Activated T-cell treated with anti-CD3 and anti-CD28 coated beads, Interleukin-2, amount 50 U/mL, for 48 hours (primary cell): ENCODE measurements around the gene ZSCAN26.

Source experiments
- DNase-seq, 2 experiments: peaks; one replicate each; pipeline ENCODE4 v3.0.0-alpha.2; 2020

ZSCAN26 gene

DNA sequence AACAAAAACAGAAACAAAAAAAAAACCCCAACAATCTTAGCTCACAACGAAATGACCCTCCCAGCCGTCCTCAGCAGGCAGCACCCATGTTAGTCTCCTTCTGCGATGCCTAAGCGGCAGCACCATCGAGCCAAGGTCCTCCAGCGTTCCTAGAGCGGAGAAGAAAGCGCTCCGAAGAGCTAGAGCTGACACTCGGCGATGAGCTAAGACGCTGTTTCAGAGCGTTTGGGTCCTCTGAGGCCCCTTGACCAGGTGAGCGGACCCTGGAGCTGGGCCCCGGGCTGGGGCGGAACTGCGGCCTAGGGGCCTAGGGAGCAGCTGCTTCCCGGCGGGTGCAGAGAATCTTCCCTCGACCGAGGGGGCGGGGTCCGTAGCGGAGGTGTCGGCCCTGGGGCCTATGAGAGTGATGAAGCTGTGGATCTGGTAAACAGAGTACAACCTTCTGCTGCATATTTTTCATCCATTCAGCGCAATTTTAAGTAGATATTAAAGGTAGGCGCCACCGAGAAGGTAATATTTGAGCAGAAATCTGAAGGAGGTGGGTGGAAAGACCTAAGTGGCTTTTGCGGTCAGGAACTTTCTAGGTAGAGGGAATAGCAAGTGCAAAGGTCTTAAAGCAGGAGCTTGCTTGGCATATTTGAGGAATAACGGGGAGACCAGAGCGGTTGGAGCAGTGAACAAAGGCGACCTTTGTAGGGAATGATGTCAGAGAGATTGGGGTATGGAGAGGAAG, at the start of gene ZSCAN26:
TSS of gene ZSCAN26 (plus strand) at position 182 of the 733 bp plus-strand sequence. CDS start 4,777 bp downstream, outside the sequence.
- peak; percentile 93 to 95 for DNase-seq

DNA sequence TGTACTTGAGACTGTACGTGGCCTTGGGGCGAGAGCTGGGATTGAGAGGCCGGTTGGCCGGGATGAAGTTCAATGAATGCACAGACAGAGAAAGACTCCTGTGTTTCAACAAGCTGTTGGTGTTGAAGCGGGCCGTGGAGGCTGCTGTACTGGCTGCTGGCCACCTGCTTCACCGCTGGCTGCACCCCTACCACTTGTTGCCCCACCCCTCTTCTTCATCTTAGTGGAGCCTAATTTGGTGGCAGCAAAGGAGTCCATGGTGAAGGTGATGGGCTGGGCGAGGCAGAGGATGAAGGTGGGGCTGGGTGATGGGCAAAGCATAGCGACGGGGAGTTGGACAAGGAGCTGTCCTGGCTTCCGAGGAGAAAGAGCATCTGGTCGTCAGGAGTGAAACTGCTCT, 49.1 kb upstream of the ZSCAN26 start:
- DNase-seq: no peak

DNA sequence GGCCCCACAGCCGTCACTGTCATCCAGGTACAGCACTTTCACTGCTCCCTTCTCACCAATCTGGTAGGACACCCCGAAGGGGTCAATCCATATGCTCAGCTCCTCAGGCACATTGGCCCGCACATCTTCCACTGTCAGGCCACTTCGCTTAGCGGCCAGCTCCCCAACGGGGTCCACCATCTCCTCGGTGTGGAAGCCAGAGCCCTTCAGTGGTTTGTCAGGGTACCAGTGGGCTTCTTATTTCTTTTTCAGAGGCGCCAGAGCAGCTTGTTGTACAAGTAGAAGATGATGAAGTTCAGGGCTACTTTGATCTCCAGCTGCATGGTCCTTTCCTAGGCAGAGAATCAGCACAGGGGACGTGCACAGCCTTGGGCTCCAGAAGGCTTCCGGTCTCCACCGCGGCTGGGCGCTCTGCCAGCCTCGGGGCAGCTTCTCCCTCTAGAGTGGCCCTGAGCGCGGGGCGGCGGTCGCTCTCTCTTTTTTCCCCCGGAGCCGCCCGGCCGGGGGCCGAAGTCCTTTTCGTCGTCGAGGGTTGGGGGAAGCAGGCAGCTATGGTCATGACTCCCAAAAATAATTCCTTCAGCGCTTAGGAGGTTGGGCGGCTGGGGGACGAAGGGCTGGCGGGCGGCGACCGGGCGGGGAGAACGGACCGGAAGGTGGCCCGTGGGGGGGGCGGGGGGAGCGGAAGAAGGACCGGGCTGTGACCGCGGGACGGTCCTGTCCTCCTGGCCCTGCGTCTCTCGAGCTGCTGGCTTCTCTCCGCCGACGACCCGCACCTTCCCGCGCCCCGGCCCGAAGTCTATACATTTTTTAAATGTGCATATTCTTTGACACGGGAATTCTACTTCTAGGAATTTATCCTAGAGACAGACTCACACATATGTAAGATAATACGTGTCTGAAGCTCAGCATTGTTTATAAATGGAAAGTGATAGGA, 48.4 kb upstream of the ZSCAN26 start:
- DNase-seq: peak; percentile 44 to 52

DNA sequence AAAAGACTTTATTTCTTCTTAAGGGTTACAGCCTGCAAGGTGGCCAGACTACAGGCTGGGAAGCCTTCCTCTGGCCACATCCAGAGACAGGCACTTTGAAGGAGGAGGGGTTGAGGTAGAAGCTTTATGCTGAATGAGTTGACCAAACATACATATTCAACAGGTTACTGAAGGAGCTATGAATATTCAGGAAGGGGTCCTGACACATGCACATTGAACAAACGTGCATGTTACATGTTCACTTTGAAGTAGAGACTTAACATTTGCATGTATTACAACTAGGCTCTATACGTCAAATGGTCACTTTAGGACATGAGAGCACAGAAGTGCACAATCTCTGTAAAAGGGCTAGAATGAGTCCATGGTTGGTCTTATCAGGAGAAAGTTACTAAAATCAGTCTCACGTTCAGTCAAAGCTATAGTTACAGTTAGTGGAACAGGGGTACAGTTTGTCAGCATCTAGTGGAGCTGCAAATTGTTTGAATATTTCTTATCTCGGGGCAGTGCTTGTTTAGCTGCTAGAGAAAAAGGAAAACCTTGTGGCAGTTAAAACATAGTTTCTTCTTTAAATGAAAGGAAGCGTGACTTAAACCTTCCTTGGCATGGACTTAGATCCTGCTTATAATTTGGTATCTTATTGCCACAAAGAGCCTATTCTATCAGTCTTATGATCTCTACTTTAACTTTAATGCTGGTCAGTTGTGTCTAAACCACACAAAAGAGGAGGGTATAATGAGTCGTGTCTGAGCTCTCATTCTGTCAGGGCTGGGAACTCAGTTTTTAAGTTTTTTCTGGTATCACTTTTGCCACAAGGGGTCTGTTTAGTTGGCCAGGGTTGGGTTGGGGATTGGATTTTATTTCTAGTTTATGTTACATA, 46.4 kb upstream of the ZSCAN26 start:
- no peak for DNase-seq

DNA sequence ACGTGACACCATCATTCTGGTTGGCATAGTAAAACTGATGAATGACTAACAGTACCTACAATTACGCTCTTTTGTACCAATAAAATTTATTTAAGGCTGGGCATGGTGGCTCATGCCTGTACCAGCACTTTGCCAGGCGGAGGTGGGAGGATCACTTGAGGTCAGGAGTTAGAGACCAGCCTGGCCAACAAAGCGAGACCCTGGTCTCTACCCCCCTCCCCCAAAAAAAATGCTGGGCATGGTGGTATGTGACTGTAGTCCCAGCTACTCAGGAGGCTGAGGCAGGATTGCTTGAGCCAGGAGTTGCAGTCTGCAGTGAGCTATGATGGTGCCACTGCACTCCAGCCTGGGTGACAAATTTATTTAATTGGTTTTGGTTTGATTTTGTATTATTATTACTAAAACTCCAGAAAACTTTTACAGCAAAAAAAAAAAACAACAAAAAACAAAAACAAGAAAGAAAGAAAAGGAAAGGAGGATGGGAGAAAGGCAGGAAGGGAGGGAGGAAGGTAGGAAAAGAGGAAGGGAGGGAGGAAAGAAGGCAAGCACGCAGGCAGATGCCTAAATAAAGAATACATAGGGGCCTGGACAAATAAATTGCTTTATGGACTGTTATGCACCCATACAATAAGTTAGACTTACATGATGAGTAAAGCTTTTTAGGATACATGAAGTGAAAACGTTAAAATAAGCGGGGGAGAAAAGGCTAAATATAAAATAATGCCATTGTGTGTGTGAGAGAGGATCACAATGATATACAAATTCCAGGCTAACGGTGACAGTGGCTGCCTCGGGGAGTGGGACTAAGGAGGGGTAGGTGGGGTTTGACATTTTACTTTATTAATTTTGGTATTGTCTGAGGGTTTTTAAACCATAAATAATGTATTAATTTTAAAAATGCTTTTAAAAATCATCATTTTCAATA, 42.5 kb upstream of the ZSCAN26 start:
- no peak for DNase-seq

DNA sequence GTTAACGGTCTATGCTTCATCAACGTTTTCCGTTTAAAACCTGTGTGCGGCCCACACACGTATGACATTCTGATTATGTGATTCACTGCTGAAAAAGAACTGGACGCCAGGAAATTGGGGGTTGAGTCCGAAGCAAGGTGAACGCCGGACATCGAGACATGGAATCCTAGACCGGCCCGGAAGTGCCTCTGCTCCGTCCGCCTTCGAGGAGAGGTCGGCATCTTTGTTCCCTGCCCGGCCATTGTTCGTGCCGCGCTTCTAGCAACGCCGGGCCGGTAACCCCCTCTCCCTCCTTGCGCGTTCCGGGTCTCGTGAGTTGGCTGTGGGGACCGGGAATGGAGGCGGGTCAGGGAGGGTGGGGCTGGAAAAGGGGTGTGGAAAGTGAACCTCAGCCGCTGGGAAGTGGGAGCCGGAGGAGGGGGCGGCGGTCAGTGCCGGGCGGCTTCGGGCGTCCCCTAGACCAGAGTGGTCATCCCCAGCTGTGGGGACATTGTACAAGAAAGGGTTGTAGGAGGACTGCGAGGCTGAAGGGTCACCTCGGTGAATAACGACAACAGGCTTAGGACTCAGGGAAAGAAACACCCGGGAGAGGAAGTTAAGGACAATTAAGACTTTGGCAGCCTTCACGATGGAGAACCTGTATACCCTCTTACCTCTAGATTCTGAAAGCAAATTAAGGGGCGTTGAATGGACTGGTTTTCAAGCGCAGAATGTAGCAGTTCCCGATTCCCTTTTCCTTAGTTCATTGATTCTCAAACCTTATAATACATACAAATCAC, 41.7 kb upstream of the ZSCAN26 start, which contains the start of gene ZSCAN9:
TSS of gene ZSCAN9 (plus strand) at position 220 of the 779 bp plus-strand sequence. CDS start 1,810 bp downstream, outside the sequence.
- DNase-seq: peak; percentile 62 to 68

DNA sequence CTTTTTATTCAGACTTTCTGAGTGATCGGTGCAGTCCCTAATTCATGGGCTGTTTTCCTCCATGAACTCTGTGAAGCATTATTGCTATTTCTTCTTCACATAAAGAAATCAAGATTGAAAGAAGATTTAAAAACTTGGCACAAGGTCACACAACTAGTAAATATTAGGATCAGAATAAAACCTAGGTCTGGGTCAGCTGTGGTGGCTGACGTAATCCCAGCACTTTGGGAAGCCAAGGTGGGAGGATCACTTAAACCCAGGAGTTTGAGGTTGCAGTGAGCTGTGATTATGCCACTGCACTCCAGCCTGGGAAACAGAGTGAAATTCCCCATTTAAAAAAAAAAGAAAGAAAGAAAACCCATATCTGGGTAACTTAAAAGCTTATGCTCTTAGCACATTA, 40.5 kb upstream of the ZSCAN26 start:
- DNase-seq: no peak

DNA sequence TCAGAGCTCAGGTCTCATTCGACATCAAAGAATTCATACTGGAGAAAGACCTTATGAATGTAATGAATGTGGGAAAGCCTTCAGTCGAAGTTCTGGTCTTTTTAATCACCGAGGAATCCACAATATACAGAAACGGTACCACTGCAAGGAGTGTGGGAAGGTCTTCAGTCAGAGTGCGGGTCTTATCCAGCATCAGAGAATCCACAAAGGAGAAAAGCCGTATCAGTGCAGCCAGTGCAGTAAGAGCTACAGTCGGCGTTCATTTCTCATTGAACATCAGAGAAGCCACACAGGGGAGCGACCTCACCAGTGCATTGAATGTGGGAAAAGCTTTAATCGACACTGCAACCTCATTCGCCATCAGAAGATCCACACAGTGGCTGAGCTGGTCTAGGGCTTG, 34.2 kb upstream of the ZSCAN26 start:
- no peak for DNase-seq

DNA sequence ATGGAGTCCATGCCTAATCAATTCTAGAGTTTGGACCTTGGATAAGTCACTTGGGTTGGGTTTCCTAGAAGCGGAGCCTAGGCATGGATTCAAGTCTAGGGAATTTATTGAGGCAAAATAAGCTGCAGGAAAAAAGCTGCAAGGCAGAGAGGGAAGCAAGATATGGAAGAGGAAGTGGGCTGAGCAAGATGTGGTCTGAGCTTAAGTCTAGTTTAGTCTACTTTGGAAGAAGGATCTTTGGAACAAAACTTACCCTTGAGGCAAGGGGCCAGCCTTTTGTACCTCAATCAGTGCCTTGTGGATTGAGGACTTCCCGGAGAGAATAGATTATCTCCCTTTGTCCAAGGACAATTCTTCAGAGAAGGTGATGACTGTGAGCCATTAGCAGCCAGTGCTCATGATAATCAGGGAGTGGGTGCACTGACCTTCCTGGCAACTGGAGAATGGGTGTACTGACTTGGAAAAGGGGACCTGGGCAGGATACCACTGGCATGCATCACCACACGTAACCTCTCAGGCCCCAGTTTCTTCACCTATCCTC, 31.0 kb upstream of the ZSCAN26 start:
- no peak for DNase-seq

DNA sequence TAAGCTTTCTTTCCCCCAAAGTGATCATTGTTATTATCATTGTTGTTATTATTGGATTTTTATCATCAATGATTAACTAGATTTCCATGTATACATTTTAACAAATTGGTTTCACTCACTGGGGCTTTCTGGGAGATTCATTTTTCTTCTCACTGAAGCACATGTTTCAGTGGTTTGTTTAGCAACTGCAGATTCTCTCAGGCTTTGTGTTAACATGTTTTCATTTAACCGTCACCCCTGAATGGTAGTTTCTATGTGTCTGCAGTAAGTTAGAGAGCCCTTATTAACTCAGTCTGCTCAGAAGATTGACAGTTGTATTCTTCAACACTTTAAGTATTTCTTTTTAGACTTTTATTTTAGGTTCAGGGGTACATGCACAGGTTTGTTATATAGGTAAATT, 27.3 kb upstream of the ZSCAN26 start:
- no peak for DNase-seq

DNA sequence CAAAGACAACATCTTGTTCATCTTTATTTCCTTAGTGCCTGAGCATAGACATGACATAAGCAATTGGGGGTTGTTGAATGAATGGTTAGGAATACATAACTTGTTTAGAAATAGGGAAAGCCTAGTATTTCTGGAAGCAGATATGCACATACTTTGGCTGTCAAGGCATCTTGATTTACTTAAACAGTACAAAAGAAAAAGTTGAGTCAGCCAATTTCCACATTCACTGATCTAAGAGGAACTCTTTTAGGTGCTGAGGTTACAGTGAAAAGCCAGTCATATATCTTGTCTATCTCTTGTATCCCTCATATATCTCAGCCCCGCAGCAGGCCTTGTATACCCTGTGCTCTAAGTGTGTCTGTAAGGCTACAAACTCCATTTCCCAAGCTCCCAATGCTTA, 26.5 kb upstream of the ZSCAN26 start:
- DNase-seq: no peak

DNA sequence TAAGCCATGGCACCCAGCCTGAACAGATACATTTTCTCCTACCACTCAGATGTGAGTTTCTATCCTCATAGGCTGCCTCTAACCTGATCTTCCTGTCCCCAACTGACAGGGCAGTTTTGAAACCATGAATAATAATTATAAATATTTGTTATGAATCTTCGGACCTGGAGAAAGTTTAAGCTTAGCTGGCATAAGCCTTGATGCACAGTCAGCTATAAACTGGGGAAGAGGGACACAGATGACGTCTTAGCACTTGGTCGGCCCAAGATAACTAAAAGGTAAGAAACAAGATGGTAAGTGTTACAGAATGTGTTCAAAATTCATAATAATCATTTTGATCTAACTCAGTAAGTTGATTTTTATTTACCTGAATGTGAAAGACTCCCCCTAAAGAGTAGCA, 23.0 kb upstream of the ZSCAN26 start:
- no peak for DNase-seq

DNA sequence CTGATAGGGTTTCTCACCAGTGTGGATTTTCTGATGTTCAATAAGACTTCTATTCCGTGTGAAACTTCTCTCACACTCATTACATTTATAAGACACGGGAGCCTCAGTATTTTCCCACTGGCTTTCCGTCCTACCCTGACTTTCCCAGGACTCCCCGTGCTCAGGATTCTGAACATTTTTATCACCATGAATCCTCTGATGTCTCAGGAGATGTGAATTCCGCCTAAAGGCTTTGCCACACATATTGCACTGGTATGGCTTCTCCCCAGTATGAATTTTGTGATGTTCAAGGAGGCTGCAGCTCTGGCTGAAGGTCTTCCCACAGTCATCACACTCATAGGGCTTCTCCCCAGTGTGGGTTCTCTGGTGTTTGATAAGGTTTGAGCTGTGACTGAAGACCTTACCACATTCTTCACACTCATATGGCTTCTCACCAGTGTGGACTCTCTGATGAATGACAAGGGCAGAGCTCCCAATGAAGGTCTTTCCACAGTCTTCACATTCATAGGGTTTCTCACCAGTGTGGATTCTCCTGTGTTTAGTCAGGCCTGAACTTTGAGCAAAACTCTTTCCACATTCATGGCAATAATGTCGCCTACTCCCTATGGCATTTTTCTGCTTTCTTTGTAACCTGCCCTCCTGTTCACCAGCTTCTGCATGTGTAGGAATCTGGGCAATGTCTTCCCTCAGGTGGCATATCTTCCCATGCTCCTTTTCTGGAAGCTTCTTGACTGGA, 21.6 kb upstream of the ZSCAN26 start:
- no peak for DNase-seq

DNA sequence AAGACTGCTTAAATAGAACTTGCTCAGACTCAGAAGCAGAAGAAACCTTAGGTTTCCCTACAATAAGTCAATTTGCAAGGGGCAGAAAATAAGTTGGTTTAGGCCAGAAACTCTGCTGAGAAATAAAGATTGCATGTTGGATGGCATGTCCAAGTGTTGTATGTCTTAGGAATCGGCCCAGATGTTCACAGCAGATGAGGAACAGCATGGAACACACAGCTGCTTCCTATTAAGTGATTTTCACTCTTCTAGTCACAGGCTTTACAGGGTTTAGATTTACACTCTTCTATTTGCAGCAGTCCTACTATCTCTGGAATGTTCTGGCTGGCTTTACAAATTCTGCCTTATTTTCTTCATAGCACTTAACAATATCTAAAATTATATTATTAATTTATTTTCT, 18.0 kb upstream of the ZSCAN26 start:
- DNase-seq: no peak

DNA sequence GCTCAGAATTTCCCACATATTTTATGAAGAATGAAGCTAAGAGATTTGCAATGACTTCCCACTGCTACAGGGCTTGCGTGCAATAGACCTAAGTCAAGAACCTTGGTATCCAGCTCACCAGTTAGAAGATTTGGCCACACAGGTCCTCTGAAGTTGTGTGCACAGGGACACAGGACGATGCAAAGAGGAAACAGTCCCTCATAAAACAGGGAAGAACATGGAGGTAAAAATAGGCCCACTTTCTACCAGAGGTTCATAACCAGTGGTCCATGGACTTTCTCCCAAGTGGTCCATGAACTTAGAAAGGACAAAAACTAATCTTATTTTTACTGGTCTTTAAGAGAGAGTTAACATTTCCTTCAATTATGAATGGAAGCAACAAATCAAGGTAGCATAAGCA, 16.2 kb upstream of the ZSCAN26 start:
- no peak for DNase-seq

DNA sequence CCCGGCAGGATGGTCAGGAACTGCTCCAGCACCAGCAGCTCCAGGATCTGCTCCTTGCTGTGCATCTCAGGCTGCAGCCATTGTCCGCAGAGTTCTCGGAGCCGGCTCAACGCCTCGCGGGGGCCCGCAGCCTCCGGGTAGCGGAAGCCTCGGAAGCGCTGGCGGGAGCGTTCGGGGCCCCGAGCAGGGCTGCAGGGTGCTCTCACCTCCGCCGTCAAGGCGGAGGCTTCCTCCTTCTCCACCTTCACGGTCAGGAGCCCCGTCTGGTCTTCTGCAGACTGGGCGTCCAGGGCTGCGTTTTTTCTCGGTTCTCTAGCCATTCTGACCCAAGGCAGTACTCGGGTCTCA, 15.3 kb upstream of the ZSCAN26 start:
- no peak for DNase-seq

DNA sequence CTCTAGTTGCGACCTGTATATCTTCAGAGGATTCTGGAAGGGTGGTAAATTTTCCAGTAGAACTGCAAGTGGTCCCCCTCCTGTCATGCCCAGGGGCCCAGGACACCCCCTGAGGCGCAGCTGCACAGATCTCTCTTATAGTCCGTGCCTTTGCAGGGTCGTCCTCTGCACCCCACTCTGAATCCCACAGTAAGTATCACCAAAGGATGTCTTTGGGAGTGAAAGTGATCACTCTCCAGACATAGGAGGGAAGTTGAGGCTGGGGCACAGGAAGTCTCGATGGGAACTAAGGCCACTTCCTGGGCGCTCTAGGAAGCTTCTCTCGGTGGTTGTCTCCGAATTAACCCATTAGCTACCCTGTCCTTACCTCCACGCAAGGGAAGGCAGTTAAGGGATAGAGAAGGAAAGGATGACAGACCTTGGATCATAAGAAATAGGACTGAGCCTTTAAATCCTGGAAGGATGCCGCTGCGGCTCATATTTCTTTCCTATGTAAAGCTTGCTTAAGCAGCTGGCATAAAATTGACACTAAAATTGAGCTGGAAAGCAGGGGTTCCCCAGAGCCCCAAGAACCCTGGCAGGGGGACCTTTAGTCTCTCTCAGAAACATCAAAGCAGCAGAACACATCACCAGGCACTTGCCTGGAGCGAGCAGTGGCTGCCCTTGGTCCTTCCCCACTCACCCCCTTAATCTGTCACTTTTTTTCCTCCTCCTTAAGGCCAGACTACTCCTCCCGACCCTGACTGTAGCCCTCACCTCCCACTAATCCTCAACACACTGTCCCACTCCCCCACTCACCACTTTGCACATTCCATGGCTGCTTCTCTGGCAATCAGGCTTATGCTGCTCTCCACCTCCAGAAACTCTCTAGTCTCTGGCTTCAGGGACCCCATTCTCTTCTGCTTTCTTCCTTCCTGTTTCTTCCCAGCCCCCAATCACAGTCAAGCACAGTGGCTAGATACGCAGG, 14.7 kb upstream of the ZSCAN26 start, which contains the start of gene ZKSCAN4:
TSS of gene ZKSCAN4 (minus strand) at position 261 of the 967 bp plus-strand sequence. CDS start 289 bp downstream, outside the sequence.
- DNase-seq: peak; percentile 82 to 85

DNA sequence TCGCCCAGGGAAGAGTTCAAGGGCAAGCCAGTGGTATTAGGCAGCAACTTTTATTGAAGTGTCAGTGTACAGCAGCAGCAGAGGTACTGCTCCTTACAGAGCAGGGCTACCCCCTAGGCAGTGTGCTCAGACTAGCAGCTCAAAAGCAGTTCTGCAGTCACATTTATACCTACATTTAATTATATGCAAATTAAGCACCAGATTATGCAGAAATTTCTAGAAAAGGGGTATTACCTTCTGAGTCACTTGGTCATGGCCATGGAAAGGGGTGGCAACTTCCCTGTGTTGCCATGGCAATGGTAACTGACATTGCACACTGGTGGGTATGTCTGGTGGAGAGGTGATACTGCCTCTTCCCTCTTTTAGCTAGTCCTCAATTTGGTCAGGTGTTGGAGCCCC, 12.8 kb upstream of the ZSCAN26 start:
- DNase-seq: no peak

DNA sequence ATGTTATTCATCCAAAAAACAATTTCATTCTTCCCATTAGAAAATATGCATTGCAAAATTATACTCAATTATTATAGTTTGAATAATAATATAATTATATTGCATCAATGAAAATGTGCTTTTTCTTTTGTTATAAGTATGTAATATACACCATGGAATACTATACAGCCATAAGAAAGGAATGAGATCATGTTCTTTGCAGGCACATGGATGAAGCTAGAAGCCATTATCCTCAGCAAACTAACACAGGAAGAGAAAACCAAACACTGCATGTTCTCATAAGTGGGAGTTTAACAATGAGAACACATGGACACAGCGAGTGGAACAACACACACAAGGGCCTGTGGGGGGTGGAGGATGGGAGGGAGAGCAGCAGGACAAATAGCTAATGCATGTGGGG, 9.9 kb upstream of the ZSCAN26 start:
- DNase-seq: no peak
